Glomerular visceral epithelial cell (primary cell): ENCODE measurements around the gene WDR93.
A peak's percentile ranks its signal among the peaks of the same experiment; 100 is the strongest.
"Not testable (repeated sequence)": the region's sequence is repeated elsewhere in the genome, so short reads cannot be mapped to it uniquely, and the experiment has no call there.

Source experiments
- DNase-seq: peaks from one replicate; pipeline ENCODE4 v3.0.0-alpha.2; 2016; ENCODE audit errors: extremely low spot score

Gene WDR93

DNA sequence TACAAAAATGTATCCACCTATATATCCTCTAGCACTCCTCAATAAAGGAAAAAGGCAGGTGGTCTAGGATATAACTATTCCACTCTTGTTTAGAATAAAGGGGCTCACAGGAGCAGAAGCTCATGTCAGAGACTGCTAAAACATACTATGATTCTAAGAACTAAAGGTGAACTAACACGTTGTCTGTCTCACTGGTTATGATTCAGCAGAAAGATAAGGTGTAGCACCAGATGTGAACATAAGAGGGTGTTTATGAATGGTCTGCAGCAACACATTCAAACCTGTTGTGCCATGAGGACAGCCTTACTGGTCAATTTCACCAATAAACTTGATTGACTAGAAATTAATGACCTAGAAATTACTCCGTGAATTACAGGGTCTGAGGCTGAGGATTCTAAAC is 4.6 kb upstream of the WDR93 start:
- DNase-seq, result no peak

DNA sequence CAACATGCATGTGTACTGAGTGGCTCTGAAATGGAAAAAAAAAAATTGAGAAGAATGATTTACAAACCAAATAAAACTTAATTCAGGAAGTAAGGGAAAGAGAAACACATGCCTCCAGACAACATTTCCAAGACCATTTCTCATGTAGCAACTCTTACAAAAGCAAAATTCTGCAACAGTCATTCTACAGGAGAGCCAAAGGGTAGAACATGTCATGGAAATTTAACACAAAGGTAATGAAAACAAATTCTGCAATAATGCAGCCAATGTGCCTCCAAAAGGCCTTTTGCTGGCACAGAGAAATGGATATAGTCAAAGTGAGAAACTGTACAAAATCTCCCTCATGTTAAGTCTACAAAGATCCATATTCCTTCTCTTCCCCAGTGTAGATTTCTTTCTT is 4.1 kb upstream of the WDR93 start:
- DNase-seq, result no peak

DNA sequence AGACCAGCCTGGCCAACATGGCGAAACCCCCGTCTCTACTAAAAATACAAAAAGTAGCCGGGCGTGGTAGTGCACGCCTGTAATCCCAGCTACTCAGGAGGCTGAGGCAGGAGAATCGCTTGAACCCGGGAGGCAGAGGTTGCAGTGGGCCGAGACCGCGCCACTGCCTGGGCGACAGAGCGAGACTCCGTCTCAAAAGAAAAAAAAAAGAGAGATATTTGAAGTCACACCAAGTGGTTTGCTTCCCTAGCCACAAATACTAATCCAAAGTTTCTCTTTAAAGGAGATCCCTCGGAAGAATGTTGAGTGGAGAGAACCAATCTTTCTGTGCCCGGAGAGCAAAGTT is 708 bp upstream of the WDR93 start:
- not testable (repeated sequence) for DNase-seq

DNA sequence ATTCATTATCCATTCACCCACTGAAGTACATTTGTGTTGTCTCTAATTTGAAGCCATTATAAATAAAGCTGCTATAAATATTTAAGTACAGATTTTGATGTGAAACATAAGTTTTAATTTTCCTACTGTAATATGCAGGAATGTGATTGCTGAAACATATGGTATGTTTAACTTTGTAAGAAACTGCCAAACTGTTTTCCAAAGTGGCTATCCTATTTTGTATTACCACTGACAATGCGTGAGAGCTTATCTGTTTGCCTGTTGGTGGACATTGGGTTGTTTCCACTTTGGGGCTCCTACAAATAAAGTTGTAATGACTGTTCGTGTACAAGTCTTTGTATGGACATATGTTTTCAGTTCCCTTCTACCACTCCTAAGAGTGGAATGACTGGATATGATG is 2.5 kb downstream of the WDR93 start:
- DNase-seq, result no peak

DNA sequence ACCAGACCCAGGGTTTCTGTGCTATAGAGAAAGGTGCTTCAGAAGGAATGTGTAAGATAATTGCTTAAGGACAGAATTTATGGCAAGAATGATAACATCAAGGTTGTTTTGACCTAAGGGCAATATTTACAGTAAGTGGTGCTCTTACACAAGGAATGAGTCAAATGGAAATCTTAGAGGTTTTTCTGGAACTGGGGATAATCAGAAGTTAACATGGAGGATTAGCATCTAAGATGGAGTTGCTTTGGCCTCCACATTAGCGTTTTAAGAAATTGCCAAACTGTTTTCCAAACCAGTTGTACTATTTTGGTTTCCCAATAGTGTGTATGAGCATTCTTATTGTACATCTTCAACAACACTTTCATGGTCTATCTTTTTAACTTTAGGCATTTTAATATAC is 3.1 kb downstream of the WDR93 start:
- no peak for DNase-seq

DNA sequence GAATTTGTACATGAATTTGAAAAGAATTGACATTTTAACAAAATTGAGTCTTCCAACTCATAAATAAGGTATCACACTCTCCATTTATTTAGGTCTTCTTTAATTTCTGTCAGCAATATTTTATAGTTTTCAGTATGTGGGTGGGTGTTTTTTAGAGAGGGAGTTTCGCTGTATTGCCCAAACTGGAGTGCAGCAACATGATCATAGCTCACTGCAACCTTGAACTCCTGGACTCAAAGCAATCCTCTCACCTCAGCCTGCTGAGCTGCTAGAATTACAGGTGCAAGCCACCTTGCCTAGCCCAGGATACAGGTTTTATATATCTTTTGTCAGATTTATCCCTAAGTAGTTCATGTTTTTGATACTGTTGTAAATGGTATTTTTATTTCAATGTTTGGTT is 4.6 kb downstream of the WDR93 start:
- no peak for DNase-seq

DNA sequence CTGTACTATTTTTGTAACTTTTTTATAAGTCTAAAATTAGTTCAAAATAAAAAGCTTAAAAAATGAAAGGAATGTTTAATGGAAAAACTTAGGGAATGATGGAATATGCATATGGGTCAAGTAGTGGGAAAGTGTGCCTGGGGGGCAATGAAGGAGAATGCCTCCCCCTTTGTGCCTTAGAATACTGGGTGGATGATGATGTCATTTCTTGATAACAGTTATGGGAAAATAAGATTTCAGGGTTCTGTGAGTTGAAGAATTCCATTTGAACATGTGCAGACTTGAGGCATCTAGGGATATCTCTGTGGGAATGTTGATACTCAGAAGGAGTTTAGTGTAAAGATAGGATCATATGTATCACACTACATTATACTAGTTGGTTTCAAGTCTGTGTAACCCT is 13.8 kb downstream of the WDR93 start:
- no peak for DNase-seq

DNA sequence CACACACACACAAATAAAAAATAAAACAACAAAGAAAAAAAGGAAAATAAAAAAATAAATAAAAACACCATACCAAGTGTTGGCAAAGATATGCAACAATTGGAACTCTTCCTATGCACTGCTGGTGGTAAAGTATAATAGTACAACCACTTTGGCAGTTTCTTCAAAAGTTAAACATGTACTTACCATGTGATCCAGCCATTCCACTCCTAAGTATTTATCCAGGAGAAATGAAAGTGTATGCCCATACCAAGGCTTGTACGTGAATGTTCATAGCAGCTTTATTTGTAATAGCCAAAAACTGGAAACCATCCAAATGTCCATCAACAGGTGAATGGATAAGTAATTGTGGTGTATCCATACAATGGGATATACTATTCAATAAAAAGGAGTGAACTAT is 17.0 kb downstream of the WDR93 start:
- DNase-seq, result no peak

DNA sequence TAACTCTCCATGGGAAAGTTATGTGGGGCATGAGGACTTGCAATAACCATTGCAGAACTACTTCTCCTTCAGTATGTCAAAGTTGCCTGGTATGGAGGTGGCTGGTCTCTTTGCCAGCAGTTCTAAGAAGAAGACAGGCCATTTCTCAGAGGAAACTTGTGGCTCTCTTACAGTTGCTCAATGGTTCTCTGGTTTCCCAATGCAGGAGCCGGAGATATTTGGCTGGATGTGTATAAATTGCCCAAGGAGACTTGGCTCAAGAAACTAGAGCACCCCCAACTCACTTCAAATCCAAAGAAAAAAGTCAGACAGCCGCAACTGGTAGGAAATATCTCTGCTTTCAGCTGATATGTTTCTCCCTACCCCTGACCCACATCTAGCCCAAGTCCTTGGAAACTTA is 24.2 kb downstream of the WDR93 start:
- no peak for DNase-seq

DNA sequence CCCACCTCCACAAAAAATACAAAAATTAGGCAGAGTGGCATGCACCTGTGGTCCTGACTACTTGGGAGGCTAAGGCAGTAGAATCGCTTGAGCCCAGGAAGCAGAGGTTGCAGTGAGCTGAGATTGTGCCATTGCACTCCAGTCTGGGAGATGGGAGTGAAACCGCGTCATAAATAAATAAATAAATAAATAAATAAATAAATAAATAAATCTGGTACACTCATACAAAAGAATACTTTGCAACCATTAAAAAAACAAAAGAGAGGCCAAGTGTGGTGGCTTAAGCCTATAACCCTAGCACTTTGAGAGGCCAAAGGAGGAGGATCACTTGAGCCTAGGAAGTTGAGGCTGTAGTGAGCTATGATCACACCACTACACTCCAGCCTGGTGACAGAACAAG is 32.4 kb downstream of the WDR93 start:
- no peak for DNase-seq

DNA sequence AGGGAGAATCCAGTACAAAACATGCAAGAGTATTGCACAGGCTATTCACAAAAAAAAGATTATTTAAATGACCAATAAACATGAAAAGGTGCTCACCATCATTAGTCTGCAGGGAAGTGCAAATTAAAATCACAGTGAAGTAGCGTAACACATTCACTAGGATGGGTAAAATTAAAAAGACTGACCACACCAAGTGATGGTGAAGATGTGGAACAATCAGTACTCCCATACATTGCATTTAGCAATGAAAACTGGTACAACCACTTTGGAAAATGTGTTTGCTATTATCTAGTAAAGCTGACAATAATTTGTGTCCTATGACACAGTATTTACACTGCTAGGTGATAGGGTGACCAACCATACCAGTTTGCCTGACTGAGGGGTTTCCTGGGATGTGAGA is 34.0 kb downstream of the WDR93 start:
- DNase-seq, result no peak

DNA sequence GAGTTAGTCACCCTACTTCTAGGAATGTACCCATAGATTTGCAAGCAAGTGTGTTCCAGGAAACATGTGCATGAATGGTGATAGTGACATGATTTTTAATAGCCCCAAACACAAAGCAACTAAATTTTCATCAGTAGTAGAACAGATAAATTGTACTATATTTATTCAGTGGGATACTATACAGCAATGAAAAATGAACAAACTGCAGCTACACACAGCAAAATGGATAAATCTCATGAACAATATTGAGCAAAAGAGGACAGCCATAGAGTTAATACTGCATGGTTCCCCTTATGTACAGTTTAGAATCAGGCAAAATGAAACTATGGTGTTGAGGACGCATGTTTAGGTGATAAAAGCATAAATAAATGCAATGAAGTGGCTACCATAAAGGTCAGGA is 34.5 kb downstream of the WDR93 start:
- DNase-seq, result no peak

DNA sequence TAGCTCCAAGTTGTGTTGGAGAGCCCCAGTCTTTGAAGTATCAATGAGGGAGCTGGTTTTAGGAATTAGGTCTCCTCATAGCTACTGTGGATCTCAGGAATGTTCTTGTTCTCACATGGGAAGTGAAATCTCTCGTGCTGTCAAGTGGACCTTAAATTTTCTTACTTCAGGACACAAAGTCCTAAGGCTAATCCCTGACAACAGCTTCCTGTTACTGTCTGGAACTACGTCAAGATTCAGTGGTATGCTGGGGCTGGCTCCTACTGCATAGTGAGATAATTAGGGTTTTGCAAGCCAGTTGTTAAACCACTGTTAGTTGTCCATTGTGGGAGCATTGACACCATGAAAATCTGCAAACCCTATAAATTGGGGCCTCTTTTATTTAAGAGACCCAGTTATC is 37.6 kb downstream of the WDR93 start:
- DNase-seq, result no peak

DNA sequence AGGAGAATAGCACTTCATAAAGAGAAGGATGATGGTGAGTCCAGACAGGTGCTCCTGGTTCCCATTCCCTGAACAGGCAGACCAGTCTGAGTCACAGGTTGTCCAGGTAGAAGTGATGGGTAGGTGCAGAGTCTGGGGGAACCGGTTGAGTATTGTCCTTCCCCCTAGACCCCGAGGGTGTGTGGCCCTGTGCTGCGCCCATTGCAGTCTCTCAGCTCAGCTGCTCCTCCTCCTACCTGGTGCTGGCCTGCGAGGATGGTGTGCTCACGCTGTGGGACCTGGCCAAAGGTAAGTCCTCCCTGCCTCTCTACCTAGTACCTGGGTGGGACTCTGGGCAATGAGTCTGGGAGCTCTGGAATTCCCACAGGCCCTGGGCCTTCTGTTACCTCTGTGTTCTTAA is 40.7 kb downstream of the WDR93 start:
- no peak for DNase-seq

DNA sequence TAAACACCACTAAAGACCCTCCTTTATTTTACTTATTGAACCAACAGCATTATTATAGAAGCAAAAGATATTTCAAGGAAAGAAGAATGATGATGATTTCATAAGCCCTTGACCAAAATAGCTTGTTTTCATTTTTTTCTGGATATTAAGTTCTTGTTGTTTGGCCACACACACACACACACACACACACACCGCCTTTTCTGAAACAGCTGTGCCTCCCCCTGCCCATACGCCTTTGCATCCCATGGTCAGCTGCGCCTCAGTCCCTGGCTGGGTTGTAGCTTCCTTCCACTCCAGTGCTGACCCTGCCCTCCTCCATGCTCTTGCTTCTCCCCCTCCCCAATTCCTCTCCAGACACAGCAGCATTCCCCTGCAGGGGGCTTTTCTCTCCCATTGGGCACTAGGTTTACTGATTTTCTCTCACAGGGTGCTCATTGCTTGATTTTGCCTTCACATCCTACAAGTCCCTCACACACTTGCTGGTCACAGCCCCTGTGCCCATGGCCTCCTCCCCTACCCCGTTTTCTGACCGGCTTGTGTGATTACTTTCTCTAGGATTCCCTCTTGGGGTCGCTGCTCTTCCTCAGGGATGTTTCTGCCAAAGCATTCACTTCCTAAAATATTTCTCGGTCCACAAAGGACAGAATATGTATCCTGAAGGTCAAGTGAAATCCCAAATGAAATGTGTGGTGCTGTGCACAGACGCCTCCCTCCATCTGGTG is 42.0 kb downstream of the WDR93 start:
- no peak for DNase-seq

DNA sequence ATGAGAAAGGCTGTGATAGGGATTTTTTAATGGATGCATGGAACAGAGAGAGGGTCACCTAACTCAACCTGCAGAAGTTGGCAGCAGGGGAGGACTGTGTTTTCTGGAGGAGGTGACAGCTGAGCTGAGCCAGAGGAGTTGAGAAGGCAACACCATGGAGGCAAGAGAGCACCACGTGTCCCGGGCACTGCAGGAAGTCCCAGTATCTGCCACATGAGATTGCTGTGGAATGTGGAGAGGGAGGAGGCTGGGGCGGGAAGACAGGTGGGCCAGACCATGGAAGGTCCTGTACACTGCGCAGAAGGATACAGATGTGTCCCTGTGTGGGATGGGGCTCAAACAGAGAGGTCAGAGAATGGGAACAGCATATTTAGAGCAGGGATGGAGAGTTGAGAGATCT is 45.2 kb downstream of the WDR93 start:
- DNase-seq, result no peak

DNA sequence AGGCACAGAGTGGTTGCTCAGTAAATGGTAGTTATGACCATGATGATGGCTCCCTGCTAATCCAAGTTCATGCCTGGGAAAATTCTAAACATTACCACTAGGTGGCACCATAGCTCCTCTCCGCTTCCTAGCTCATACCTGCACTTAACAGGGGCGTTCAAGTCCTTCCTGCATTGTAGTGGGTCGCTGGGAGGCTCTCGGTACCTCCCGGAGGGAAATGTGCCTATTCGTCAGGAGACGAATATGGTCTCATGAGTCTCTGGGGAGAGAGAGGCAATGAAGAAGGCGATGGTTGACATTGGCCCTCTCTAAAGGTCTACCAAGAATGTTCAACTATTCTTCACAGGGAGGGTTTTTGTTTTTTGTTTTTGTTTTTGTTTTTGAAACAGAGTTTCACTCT is 49.5 kb downstream of the WDR93 start:
- peak; percentile 82 for DNase-seq

DNA sequence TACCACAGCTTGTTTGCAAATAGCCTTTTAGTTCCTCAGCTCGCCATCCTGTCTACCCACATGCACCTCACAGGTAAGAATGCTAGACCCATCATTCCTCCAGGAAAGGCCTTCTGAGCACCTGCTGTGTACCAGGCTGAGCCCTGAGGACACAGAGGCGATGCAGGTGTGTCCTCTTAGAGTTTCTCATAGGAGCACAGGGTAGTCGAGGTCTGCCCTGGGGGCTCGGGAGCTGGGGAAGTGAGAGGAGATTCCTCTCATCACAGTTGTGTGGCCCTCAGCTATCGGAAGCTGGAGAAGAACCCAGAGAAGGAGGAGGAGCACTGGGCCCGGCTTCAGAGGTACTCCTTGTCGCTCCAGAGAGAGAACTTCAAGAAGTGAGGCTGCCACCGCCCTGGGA is 52.4 kb downstream of the WDR93 start:
- no peak for DNase-seq

DNA sequence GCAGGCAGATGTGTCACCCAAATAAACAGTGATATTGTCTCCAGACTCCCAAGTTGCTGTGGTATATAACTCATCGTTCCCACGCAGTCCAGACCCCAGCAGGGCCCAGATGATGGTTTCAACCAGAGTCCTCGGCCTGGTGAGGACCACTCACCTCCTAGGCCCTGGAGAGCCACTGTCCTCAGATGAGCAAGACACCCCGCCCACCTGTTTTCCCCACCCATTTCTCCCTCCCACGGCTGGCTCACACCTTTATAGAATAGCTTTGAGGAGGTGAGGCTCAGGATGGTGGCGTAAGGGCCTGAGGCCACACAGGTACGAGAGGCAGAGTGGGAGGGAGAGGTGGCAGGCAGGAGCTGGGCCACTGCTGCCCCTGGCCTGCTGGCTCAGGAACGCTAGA is 53.0 kb downstream of the WDR93 start:
- DNase-seq, result no peak

DNA sequence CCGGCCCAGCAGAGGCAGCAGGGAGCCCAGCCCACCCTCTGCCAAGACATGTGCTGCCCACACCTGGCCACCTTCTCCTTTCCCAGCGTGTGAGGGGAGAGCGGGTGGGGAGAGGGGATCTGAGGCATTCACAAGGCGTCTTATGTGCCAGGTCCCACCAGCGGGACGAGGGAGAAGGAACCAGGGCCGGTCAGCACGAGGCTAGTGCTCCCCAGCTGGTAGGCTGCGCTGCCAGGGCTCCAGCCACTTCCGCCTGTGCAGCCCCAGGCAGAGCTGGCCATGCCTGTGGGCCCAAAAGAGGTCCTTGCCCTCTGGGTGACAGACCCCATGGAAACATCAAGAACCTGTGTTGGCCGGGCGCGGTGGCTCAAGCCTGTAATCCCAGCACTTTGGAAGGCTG is 54.5 kb downstream of the WDR93 start:
- DNase-seq, result no peak

DNA sequence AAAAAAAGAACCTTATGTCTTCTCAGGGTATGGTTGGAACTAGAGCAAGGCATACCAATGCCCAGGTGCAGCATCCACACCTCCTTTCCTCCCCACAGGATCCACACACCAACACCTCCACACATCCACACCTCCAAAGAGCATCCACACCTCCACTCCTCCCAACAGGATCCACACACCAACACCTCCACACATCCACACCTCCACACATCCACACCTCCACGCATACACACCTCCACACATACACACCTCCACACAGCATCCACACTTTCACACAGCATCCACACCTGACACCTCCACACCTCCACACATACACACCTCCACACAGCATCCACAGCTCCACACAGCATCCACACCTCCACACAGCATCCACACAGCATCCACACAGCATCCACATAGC is 55.2 kb downstream of the WDR93 start:
- no peak for DNase-seq

DNA sequence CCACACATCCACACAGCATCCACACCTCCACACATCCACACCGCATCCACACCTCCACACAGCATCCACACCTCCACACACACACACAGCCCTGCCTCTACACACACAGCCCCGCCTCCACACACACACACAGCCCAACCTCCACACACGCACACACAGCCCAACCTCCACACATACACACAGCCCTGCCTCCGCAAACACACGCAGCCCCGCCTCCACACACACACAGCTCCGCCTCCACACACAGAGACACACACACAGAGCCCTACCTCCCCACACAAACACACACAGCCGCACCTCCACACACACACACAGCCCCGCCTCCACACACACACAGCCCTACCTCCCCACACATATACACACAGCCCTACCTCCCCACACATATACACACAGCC is 55.8 kb downstream of the WDR93 start:
- DNase-seq, result no peak

DNA sequence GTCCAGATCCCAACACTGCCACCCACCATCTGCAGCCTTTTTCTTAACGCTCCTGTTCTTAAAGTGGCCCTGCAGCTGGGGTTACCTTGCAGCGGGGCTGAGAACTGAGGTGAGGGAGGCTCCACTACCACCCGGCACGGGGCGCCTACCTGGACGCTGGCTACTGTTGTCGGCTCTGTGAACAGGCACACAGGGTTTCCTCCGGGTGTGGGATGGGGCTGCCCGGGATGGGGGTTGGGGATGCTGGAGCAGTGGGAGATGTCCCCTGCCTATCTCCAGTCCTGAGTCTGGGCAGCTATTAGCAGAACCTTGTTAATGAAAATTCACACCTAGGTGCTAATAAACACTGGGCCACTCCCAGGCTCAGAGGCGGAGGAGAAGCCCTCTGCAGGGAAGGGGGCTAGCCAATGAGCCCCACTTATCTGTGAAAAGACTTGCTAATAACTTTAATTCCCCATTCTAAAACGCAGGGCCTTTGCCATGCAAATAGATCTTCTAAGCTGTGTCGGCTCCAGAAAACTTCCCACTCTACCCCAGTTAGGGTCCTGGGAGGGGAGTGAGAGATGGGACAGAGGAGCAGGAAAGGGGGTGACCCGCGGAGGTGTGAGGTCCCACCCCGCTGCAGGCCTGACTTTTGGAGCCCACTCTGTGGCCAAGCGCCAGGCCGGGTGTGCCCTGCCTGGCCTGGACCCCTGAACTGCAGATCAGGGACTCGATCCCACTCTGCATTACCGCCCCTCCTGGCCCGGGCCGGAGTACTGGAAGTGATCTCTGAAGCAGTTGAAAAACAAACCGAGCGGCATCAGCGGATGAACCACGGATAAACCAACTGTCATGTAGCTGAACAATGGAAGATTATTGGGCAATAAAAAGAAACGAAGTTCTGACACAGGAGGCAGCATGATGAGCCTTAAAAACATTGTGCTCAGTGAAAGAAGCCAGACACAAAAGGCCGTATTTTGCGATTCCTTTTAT is 57.4 kb downstream of the WDR93 start:
- DNase-seq, result no peak
